Nucleus accumbens (tissue), 56 donors: ENCODE measurements around the gene MIPOL1.

Experiments used
- DNase-seq, 56 donors: peaks; one replicate each; lab custom pipeline; 2025; lab: John Stamatoyannopoulos, UW

Gene MIPOL1

GRCh38 chr14:37579274-37579673 lies 381.5 kb downstream of the MIPOL1 start:
- no peak for DNase-seq

DNA sequence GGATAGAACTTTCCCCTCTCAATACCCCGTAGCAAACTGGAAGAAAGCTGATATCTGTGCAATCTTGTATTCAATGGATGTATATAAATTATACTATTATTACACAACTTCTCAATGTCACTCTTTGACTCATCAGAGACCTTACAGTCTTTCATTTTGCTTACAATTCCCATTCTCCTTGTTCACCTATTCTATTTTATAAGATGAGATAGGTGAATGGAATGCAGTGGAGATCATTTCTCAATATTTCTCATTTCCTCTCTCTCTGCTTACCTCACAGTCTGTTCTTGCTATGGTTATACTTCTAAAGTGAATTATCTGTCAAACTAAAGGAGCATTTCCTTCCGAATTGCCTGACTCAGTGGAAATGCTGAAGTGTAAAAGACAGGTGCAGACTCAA lies 382.4 kb downstream of the MIPOL1 start:
- no peak for DNase-seq

GRCh38 chr14:37583358-37584210 lies 385.8 kb downstream of the MIPOL1 start:
- DNase-seq: no peak

GRCh38 chr14:37584211-37585100 lies 386.7 kb downstream of the MIPOL1 start:
- DNase-seq: no peak

DNA sequence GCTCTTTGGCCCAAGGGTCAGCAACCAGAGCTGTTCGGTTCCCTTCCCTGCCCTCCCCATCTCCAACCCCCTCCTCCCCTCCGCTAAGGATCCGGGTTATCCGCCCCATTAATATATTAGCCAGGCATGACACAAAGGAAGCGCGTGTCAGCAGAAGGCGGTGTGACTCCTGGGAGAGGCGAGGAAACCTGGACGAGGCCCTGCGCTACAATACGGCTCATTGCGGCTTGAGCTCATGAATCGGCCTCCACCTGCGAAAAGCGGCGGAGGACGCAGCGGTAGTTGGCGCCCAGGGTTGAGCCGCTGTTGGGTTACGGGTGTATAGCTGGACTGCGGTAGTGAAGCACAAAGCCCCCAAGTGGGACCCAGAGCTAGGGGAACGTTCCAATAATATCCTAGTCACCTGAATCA lies 387.4 kb downstream of the MIPOL1 start:
- DNase-seq: no peak

GRCh38 chr14:37585971-37586796 lies 388.4 kb downstream of the MIPOL1 start:
- DNase-seq: no peak

DNA sequence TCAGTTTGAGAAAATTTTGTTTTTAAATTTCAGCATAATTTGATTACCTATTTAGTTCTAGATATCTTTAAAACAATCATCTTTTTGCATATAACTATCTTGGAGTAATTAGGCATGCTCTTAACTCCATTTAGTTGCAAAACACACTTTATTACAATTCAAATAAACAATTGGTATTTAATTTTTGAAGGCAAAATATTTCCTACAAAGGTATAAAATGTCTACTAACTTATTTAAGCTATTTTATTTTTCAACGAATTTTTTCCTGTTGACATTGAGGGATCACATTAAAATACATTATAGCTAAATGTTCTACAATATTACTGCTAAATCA lies 389.0 kb downstream of the MIPOL1 start:
- no peak for DNase-seq

DNA sequence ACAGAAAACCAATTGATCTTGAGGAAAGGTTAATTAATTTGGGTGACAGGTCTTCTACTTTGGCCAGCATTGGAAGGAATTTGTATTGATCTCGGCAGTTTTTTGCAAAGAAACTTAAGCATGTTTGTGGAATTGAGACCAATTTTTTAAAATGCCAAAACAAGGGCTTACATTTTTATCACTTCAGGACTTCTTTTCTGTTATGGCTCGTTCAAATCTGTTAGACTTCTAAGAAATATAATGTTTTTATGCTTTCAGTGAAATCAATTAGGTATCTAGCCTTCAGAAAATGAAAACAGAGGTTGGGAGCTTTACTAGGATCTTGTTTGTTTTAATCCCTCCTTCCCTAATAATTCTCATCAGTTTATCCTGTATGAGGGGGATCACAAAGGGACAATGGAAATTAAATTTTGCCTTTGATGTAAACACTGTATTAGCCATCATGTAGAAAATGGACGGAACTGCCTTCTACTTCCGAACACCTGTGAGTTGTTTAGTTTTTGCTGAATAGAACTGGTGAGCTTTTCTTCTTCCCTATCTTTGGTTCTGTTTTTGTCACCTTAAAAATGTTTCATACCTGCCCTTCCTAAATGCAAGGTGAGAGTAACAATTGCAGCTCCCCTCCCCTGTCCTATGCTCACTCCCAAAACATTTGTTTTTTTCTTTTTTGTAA lies 389.5 kb downstream of the MIPOL1 start:
- no peak for DNase-seq

DNA sequence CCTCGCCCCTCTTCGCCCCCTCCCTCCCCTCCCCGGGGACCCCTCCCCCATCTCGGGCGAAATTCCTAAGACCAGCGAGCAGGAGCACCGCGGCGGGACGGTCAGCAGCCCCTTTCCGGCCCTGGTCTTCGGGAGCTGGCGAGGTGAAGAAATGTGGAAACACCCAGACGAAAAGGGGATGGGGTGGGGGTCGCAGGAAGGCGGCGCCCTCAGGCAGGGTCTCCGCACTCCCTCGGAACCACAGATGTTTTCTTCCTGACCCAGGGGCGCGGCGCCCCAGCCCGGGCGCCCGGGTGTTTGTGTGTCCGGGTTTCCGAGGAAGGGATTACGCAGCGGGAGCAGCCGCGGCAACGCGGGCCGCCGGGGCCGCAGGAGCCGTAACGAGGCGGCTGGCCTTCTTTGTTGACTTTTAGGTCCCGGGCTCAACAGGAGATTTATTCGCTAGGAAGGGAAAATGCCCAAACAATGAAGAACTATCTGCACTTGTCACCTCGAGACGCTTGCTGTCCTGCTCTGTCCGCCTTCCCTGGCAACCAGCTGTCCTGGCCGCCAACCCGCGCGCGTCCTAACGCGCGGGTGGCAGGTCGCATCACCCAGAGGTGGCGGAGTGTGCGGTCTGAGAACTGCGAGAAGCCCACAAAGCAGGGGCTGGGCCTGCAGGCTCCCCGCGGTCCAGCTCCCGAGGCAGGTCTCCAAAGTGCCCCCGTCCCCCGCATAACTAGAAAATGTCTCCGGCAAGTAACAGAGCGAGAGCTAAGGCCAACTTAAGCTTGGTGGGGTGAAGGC lies 390.3 kb downstream of the MIPOL1 start:
- DNase-seq: no peak

GRCh38 chr14:37588667-37588955 lies 390.9 kb downstream of the MIPOL1 start:
- no peak for DNase-seq

DNA sequence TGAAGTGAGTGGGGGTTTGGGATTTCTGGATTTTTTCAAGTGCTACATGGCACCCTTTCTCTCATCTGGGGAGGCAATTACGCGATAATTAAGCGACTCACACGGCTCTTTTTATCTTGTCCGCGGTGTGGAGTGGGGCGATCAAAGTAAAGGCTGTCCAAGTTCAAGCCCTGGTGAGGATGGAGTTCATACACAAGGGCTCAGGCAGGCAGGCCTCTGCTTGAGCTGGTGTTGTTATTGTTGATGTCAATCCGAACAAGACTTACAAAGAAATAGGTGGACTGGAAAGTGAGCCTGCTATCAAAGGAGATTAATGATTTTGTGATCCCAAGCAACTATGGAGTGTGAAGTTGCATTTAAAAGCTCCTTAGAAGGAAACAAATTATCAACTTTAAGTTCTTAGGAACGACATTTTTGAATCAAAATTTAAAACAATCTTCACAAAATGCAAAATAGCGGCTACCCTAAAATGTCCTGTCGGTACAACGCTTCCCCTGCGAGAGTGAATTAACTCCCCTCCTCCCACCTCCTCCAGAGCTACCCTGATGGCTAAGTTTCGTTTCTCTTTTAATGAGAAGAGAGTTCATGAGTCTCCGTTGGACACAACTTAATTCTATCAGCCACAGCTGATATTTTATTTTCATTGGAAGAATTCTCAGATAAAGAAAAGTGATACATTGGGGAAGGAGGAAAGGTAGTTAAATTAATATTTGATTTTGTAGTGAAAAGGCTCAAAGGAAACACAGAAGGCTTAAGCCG lies 391.4 kb downstream of the MIPOL1 start:
- DNase-seq: no peak

- DNase-seq: no peak
Observed at GRCh38 chr14:37589715-37590427, 392.1 kb downstream of the MIPOL1 start.

DNA sequence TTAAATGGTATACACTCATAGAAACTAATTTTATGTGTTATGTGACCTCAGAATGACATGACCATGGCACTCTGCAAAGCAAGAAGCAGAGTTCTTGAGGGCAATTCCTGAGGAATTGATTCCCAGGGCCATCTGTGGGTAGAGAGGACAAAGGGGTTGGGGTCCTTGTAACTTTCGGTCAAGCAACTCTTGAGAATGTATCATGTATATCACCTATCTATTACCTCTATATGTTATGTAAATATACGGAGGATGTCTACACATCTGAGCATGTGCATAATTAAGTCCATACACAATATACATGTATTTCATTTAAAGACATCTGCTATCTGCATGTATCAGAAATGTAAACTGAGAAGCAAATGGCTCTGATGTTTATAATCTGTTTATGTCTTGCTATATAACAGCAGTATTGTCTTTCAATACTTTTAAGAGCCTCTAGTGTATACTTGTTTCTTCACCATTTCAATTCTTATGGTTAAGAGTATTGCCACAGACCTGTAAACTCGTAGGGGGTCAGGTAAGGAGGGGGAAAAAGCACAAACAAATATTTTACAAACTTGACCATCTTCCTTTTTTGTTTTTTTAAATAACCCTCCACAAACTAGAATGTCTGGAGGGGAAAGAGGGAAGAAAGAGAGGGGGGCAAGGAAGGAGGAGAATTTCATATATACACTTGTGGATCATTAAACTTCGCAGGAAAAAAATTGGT lies 392.8 kb downstream of the MIPOL1 start:
- no peak for DNase-seq

GRCh38 chr14:37591311-37591940 lies 393.7 kb downstream of the MIPOL1 start:
- no peak for DNase-seq

DNA sequence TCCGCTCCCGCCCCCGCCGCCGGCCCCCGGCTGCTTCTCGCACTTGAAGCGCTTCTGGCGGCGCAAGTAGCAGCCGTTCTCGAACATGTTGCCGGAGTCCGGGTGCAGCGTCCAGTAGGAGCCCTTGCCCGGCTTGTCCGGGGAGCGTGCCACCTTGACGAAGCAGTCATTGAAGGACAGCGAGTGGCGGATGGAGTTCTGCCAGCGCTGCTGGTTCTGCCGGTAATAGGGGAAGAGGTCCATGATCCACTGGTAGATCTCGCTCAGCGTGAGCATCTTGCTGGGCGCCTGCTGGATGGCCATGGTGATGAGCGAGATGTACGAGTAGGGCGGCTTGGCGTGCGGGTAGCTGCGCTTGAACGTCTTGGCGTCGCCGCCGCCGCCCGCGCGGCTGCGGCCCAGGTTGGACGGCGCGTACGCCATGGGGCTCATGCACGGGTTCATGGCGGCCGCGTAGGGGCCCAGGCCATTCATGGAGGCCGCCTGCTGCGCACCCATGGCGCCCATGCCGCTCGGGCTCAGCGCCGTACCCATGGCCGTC lies 394.3 kb downstream of the MIPOL1 start:
- no peak for DNase-seq

GRCh38 chr14:37592482-37593408 lies 395.0 kb downstream of the MIPOL1 start:
- DNase-seq: no peak
